Measurements from ENCODE around the gene DNER. TPM values are rescaled to one million over a fixed set of nuclear protein-coding genes. Genes with fewer than 3 reads are reported as not detected.

Gene DNER
- total and polyA plus RNA-seq, 2 donors (not counting 3 experiments of a cell fraction or from before 2014, with no cell fraction given), result 0.01 TPM; not detected in 1

DNA sequence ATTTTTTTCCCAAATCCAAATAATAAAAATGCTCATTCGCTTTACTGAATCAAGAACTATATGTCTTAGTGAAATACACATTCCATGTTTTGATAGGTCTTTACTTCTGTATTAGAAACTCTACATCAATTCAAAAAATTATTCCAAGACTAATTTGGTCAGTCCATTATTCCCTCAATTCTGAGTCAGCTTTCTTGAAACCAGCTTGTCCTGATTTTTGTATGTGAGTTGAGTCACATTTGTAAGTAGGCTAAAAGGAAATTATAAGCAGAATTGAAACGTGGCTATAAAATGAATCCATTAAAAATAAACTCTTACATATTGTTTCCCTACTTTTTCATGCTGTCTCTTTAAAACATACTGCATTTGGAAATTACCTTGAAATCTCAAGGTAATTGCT, 113.0 kb downstream of the DNER start:
- Histone ChIP-seq H3K9me3 (replicated peaks; ENCODE audit: control insufficient read depth, insufficient read depth, low read length) (no peaks in the 10 kb centered on the region), H3K9ac (replicated peaks; ENCODE audit: extremely low read depth, insufficient read depth, low read length) (no peak overlapping the region), H4K20me1 (replicated peaks; ENCODE audit: control insufficient read depth, extremely low read depth, insufficient read depth, low read length) (no peaks in the 10 kb centered on the region), H2AFZ (ENCODE audit: low read depth, low read length) (no peak overlapping the region), H3K4me1 (ENCODE audit: control insufficient read depth, extremely low read depth, insufficient read depth, low read length) (no peaks in the 10 kb centered on the region), H3K79me2 (ENCODE audit: control insufficient read depth, insufficient read depth, low read length) (no peaks in the 10 kb centered on the region), H3K4me2 (ENCODE audit: insufficient read depth, low read length) (no peak overlapping the region), H3K9me1 (replicated peaks; ENCODE audit: control insufficient read depth, extremely low read depth, insufficient read depth, low read length) (no peaks in the 10 kb centered on the region), H3K36me3 (ENCODE audit: control insufficient read depth in 2 of 2, extremely low read depth in 1 of 2, insufficient read depth in 2 of 2, low read length in 2 of 2) (no peaks in the 10 kb centered on the region), H3K4me3 (replicated peaks in 1 of 3; ENCODE audit: insufficient read depth in 1 of 3, low read depth in 1 of 3, low read length in 3 of 3) (no peak overlapping the region), H3K27ac (ENCODE audit: insufficient read depth, low read depth, low read length) (no peak overlapping the region), H3K27me3 (ENCODE audit: control insufficient read depth in 2 of 2, insufficient read depth in 2 of 2, low read length in 2 of 2) (no peaks in the 10 kb centered on the region)
- BruUV-seq (replicated peaks), result no TSS peak
- DNase-seq (ENCODE audit: low read depth, low spot score) (no peak), FAIRE-seq (no peak)
- dilution Hi-C loops (cut with MboI; ENCODE audit: extremely low pct_ligation_motif_present, low sequenced_read_pairs) (no loop called here), intact Hi-C loops (cut with micrococcal nuclease) (no loop called here)
- CTCF ChIA-PET, result no interaction called here
- POLR2A ChIA-PET, result no interaction called here
- TF ChIP-seq MYC (IDR thresholded peaks at IDR 0.05; ENCODE audit: low read depth, low read length) (no peak), GATA2 (IDR thresholded peaks at IDR 0.05; ENCODE audit: insufficient read depth, insufficient read length, low read depth, low read length) (no peak), EZH2 (IDR thresholded peaks at IDR 0.05; ENCODE audit: borderline replicate concordance, low read depth, low read length, severe bottlenecking) (no peak), CTCF (IDR thresholded peaks at IDR 0.05; ENCODE audit: extremely low read depth in 1 of 2, insufficient read depth in 1 of 2, low read depth in 1 of 2, low read length in 2 of 2) (no peak), POLR2AphosphoS5 (IDR thresholded peaks at IDR 0.05; ENCODE audit: insufficient read depth, low read depth, low read length) (no peak), POLR2A (IDR thresholded peaks at IDR 0.05; ENCODE audit: low read depth, low read length) (no peak), FOS (IDR thresholded peaks at IDR 0.05; ENCODE audit: borderline replicate concordance, insufficient read depth, low read length) (no peak), MAX (IDR thresholded peaks at IDR 0.05; ENCODE audit: insufficient read depth, insufficient read length) (no peak), JUN (IDR thresholded peaks at IDR 0.05; ENCODE audit: borderline replicate concordance, insufficient read depth, insufficient read length, low read depth) (no peak)
